Loucy (cell line): Measurements from ENCODE around the gene MAPKBP1.

Source experiments
- H2AFZ ChIP-seq: fragments of 200-600 bp; sonication (generic); 2 replicates; pipeline ENCODE4 v1.6.0; 2016; ENCODE audit warnings: antibody characterized with exemption, mild to moderate bottlenecking, low read length, moderate library complexity
- H3F3A ChIP-seq: fragments of 200-600 bp; 2 replicates; pipeline ENCODE4 v1.6.0; 2016; ENCODE audit warnings: antibody characterized with exemption, low read depth, mild to moderate bottlenecking
- H3K27me3 ChIP-seq: fragments of 200-600 bp; sonication (generic); 2 replicates; pipeline ENCODE4 v1.6.1; 2014; ENCODE audit warnings: low read length, mild to moderate bottlenecking; ENCODE audit not compliant: insufficient read depth, poor library complexity, severe bottlenecking
- H3K36me3 ChIP-seq: fragments of 200-600 bp; sonication (generic); 2 replicates; pipeline ENCODE4 v1.6.1; 2016; ENCODE audit warnings: low read length; ENCODE audit not compliant: insufficient read depth
- H3K4me1 ChIP-seq: fragments of 200-600 bp; sonication (generic); 2 replicates; pipeline ENCODE4 v1.5.1; 2014; ENCODE audit warnings: low read length, mild to moderate bottlenecking; ENCODE audit not compliant: insufficient read depth, poor library complexity, severe bottlenecking
- H3K4me2 ChIP-seq: fragments of 200-600 bp; sonication (generic); 2 replicates; pipeline ENCODE4 v1.6.0; 2014; ENCODE audit warnings: antibody characterized with exemption, low read length, low read depth, mild to moderate bottlenecking; ENCODE audit not compliant: poor library complexity, severe bottlenecking
- H3K4me3 ChIP-seq: fragments of 200-600 bp; sonication (generic); 2 replicates; pipeline ENCODE4 v1.5.1; 2014; ENCODE audit warnings: low read length, mild to moderate bottlenecking, mixed read lengths; ENCODE audit not compliant: poor library complexity, severe bottlenecking
- H3K79me2 ChIP-seq: fragments of 200-600 bp; sonication (generic); 2 replicates; pipeline ENCODE4 v1.6.1; 2014; ENCODE audit warnings: low read length; ENCODE audit not compliant: insufficient read depth
- H3K9ac ChIP-seq: fragments of 200-600 bp; sonication (generic); 2 replicates; pipeline ENCODE4 v1.6.0; 2014; ENCODE audit warnings: mild to moderate bottlenecking, low read depth, low read length, moderate library complexity; ENCODE audit not compliant: poor library complexity, severe bottlenecking
- H3K9me2 ChIP-seq: fragments of 200-600 bp; sonication (generic); replicated peaks from 2 replicates; pipeline ENCODE4 v1.6.1; 2016; ENCODE audit warnings: low read depth, low read length, mixed read lengths
- H3K9me3 ChIP-seq: fragments of 200-600 bp; sonication (generic); 2 replicates; pipeline ENCODE4 v1.6.1; 2014; ENCODE audit warnings: mild to moderate bottlenecking, antibody characterized with exemption, low read length, low read depth; ENCODE audit not compliant: insufficient read depth
- H4K20me1 ChIP-seq: fragments of 200-600 bp; sonication (generic); 2 replicates; pipeline ENCODE4 v1.6.0; 2014; ENCODE audit warnings: antibody characterized with exemption, low read length, mild to moderate bottlenecking; ENCODE audit not compliant: insufficient read depth, poor library complexity, severe bottlenecking
- CTCF ChIP-seq: fragments of 200-600 bp; sonication (generic); conservative IDR thresholded peaks from 2 replicates; pipeline ENCODE4 v1.5.1; 2014; ENCODE audit warnings: mild to moderate bottlenecking, antibody characterized with exemption, low read length
- EZH2phosphoT487 ChIP-seq: fragments of 200-600 bp; IDR thresholded peaks from 2 replicates; pipeline ENCODE4 v1.6.1; 2018; ENCODE audit warnings: antibody characterized with exemption, mild to moderate bottlenecking, moderate library complexity, borderline replicate concordance

Gene MAPKBP1

GRCh38 chr15:41827290-41827879 lies 53.1 kb downstream of the MAPKBP1 start:
- Histone ChIP-seq H3K27me3 (no peaks in the 10 kb centered on the region), H3K4me1 (peaks cover 47% of the 10 kb centered on the region), H3K9me2 (no peaks in the 10 kb centered on the region), H3K9me3 (no peaks in the 10 kb centered on the region), H3K79me2 (peaks cover 25% of the 10 kb centered on the region), H3K4me2 (peak overlapping the region; percentile 75), H3F3A (peaks cover 12% of the 10 kb centered on the region), H3K4me3 (peak overlapping the region; percentile 92), H3K36me3 (peaks cover 18% of the 10 kb centered on the region; the same call in 1 of the 2 replicates), H4K20me1 (no peaks in the 10 kb centered on the region), H3K9ac (peak overlapping the region; percentile 78), H2AFZ (peak overlapping the region; percentile 84; the same call in 1 of the 2 replicates)
- TF ChIP-seq CTCF (peak; percentile 21; the same call in 1 of the 2 replicates), EZH2phosphoT487 (no peak)

- Histone ChIP-seq H3K27me3 (no peaks in the 10 kb centered on the region), H3K4me3 (peak within 1 kb of the TSS; percentile 92), H3K9ac (peak within 1 kb of the TSS; percentile 78), H3K4me2 (peak within 1 kb of the TSS; percentile 75), H3K9me2 (no peaks in the 10 kb centered on the region), H4K20me1 (no peaks in the 10 kb centered on the region), H3F3A (peaks cover 12% of the 10 kb centered on the region), H3K36me3 (peaks cover 12% of the 10 kb centered on the region; the same call in 1 of the 2 replicates), H3K4me1 (peaks cover 54% of the 10 kb centered on the region), H3K79me2 (peaks cover 25% of the 10 kb centered on the region), H3K9me3 (no peaks in the 10 kb centered on the region), H2AFZ (peak within 1 kb of the TSS; percentile 89)
- no peak for TF ChIP-seq EZH2phosphoT487
- no peak for TF ChIP-seq CTCF
These were observed 53.9 kb downstream of the MAPKBP1 start, which contains the start of gene JMJD7 for GRCh38 chr15:41827880-41828806. Gene JMJD7 (plus strand): TSS chr15:41828092. CDS start chr15:41828125, 33 bp downstream.

- TF ChIP-seq CTCF (no peak), EZH2phosphoT487 (no peak)
- Histone ChIP-seq H3K4me1 (peaks cover 59% of the 10 kb centered on the region), H4K20me1 (no peaks in the 10 kb centered on the region), H2AFZ (no peak overlapping the region), H3K4me2 (peak overlapping the region; percentile 75), H3K27me3 (no peaks in the 10 kb centered on the region), H3K4me3 (peak overlapping the region; percentile 92), H3K79me2 (peaks cover 27% of the 10 kb centered on the region), H3K9me2 (no peaks in the 10 kb centered on the region), H3K36me3 (peaks cover 6% of the 10 kb centered on the region; the same call in 1 of the 2 replicates), H3K9ac (peak overlapping the region; percentile 78), H3F3A (peaks cover 12% of the 10 kb centered on the region), H3K9me3 (no peaks in the 10 kb centered on the region)
These were observed 54.5 kb downstream of the MAPKBP1 start for GRCh38 chr15:41828807-41829141.
